GM12878 (cell line): Measurements from ENCODE around the gene GOSR2. TPM values are rescaled to one million over a fixed set of nuclear protein-coding genes. Genes with fewer than 3 reads are reported as not detected.

Experiments used
- ATAC-seq: fragments of 200-7000 bp; cut with Tn5 transposase; 3 replicates; pipeline ENCODE4 v1.9.1; 2020; ENCODE audit warnings: mild to moderate bottlenecking, moderate library complexity
- BruUV-seq: library from RNA; stranded (reverse); fragments of 400-500 nt; replicated peaks from 2 replicates; lab custom pipeline; 2021; lab: Mats Ljungman, UMichigan
- CTCF ChIA-PET: fragments of 300-600 bp; sonication (Branson Sonifier 250); formaldehyde crosslinking; extraction: SDS; loops from one replicate; lab custom pipeline; 2021; ENCODE audit warnings: inconsistent platforms; lab: Yijun Ruan, JAX
- POLR2A ChIA-PET: fragments of 350-600 bp; formaldehyde crosslinking; extraction: SDS; loops from one replicate; lab custom pipeline; 2021; ENCODE audit warnings: inconsistent platforms; lab: Charles Lee
- RAD21 ChIA-PET: fragments of 300-600 bp; sonication (Branson Sonifier 250); formaldehyde crosslinking; loops from one replicate; lab custom pipeline; 2023; ENCODE audit warnings: antibody characterized with exemption; ENCODE audit not compliant: unreplicated experiment; lab: Charles Lee
- SMC1A ChIA-PET: fragments of 300-600 bp; sonication (Branson Sonifier 250); formaldehyde crosslinking; loops from one replicate; lab custom pipeline; 2023; ENCODE audit not compliant: unreplicated experiment, uncharacterized antibody; lab: Charles Lee
- DNase-seq: peaks from one replicate; pipeline ENCODE4 v3.0.0-alpha.2; 2011; ENCODE audit warnings: low read depth, low spot score
- FAIRE-seq: peaks from 3 replicates; lab custom pipeline; 2011; peaks lifted over from hg19 to GRCh38; lab: Jason Lieb, UNC
- H2AFZ ChIP-seq: 2 replicates; pipeline ENCODE4 v1.6.0; 2011; ENCODE audit warnings: low read depth, low read length, control low read depth; ENCODE audit not compliant: control insufficient read depth
- H3K27ac ChIP-seq: 2 replicates; pipeline ENCODE4 v1.5.1; 2011; ENCODE audit warnings: control low read depth; ENCODE audit not compliant: control insufficient read depth, insufficient read depth
- H3K27me3 ChIP-seq, 2 experiments: replicated peaks in 1 of 2; 2 replicates each; pipeline versions ENCODE4 v1.6.0 to v1.6.1; 2011; ENCODE audit warnings: low read length in 1 of 2; ENCODE audit not compliant: control insufficient read depth in 2 of 2, insufficient read depth in 2 of 2
- H3K36me3 ChIP-seq, 2 experiments: 2 replicates each; pipeline ENCODE4 v1.5.1; 2011; ENCODE audit warnings: low read length in 1 of 2; ENCODE audit not compliant: control insufficient read depth in 2 of 2, insufficient read depth in 2 of 2
- H3K4me1 ChIP-seq: 2 replicates; pipeline ENCODE4 v1.6.1; 2011; ENCODE audit warnings: mild to moderate bottlenecking, low read length, moderate library complexity, mixed read lengths; ENCODE audit not compliant: control insufficient read depth, insufficient read depth
- H3K4me2 ChIP-seq: 2 replicates; pipeline ENCODE4 v1.6.0; 2011; ENCODE audit warnings: control low read depth; ENCODE audit not compliant: control insufficient read depth, insufficient read depth
- H3K4me3 ChIP-seq: fragments of 200-600 bp; sonication (generic); 2 replicates; pipeline ENCODE4 v1.5.1; 2016
- H3K79me2 ChIP-seq: 2 replicates; pipeline ENCODE4 v1.6.0; 2011; ENCODE audit warnings: low read length; ENCODE audit not compliant: control insufficient read depth, insufficient read depth
- H3K9ac ChIP-seq: 2 replicates; pipeline ENCODE4 v1.8.0; 2011; ENCODE audit warnings: low read length, control low read depth, mixed read lengths; ENCODE audit not compliant: control insufficient read depth, insufficient read depth
- H3K9me3 ChIP-seq: replicated peaks from 3 replicates; pipeline ENCODE4 v1.5.1; 2011; ENCODE audit warnings: mild to moderate bottlenecking, low read length; ENCODE audit not compliant: control insufficient read depth, insufficient read depth
- H4K20me1 ChIP-seq: 2 replicates; pipeline ENCODE4 v1.6.0; 2011; ENCODE audit not compliant: control insufficient read depth, insufficient read depth
- EGR1 ChIP-seq, 2 experiments: IDR thresholded peaks; 1 replicate in 1 of 2; 2 replicates in 1 of 2; pipeline ENCODE4 v1.6.1; 2011 to 2012; ENCODE audit warnings: low read depth in 2 of 2, low read length in 2 of 2, borderline replicate concordance in 1 of 2, mild to moderate bottlenecking in 1 of 2, moderate library complexity in 1 of 2
- ETV6 ChIP-seq, 2 experiments: fragments of 450-650 bp in 1 of 2; IDR thresholded peaks in 1 of 2; conservative IDR thresholded peaks in 1 of 2; 2 replicates each; pipeline ENCODE4 v1.6.1; 2014; ENCODE audit warnings: antibody characterized with exemption in 1 of 2, borderline replicate concordance in 1 of 2, low read depth in 1 of 2, mild to moderate bottlenecking in 1 of 2, moderate library complexity in 1 of 2
- HDAC2 ChIP-seq: fragments of 200-600 bp; sonication (generic); IDR thresholded peaks from 2 replicates; pipeline ENCODE4 v1.6.1; 2017
- TBL1XR1 ChIP-seq: IDR thresholded peaks from 2 replicates; pipeline ENCODE4 v1.6.1; 2012; ENCODE audit warnings: low read depth, low read length, improper control_type of control experiment
- WGBS: methylation state at CpG from one replicate; pipeline ENCODE4 v1.1.6; 2016; ENCODE audit warnings: low lambda C conversion rate; ENCODE audit not compliant: insufficient replicate concordance, insufficient coverage; ENCODE audit errors: missing lambda C conversion rate; 5-methylcytosine and 5-hydroxymethylcytosine counted together
- in situ Hi-C: fragments of 300-500 bp; cut with MboI; formaldehyde crosslinking; loops from 9 replicates; pipeline ENCODE4 v1.14.3; 2018; ENCODE audit warnings: mixed read lengths
- intact Hi-C: fragments of 100-400 bp; cut with micrococcal nuclease; formaldehyde crosslinking; loops from one replicate; pipeline ENCODE4 v1.14.2; 2022; ENCODE audit not compliant: unreplicated experiment
- polyA plus RNA-seq, 11 experiments: library from polyadenylated mRNA; depleted of rRNA in 4 of 11; unstranded in 6 of 11; stranded (reverse) in 5 of 11; fragments of >200 nt; fragmentation: Nextera tagmentation in 4 of 11; fragmentation: Illumina TruSeq in 1 of 11; extraction: Ambion mirVana in 4 of 11; extraction: Trizol in 1 of 11; gene quantifications; 1 replicate in 1 of 11; 2 replicates in 10 of 11; pipeline versions ENCODE4 v1.2.1 to v1.2.3, GENCODE V29; 2011 to 2016; ENCODE audit warnings: inconsistent platforms in 2 of 11, missing spikeins in 2 of 11, low read depth in 1 of 11
- total RNA-seq, 4 experiments: library from RNA; depleted of rRNA in 3 of 4; stranded (reverse); fragments of >200 nt in 3 of 4; fragmentation: Illumina TruSeq in 1 of 4; extraction: Trizol in 1 of 4; gene quantifications; 2 replicates each; pipeline versions ENCODE4 v1.2.1 to v1.2.3, GENCODE V29; 2013 to 2021
- TF ChIP-seq, protein P1 (sequence below): IDR thresholded peaks from 2 replicates; pipeline ENCODE4 v1.6.1; 2012; ENCODE audit warnings: improper control_type of control experiment, low read depth, low read length; ENCODE audit not compliant: insufficient replicate concordance

GOSR2 gene
- total and polyA plus RNA-seq, 10 of the 15 experiments (the other 5 are each of a cell fraction or from before 2014, with no cell fraction given), result 30.1 to 64.5 (median 47.0) TPM

- Histone ChIP-seq H3K4me3 (no peak overlapping the region), H3K9ac (no peak overlapping the region), H3K27me3 (peaks cover 0 to 2% of the 10 kb centered on the region in 2 experiments; a peak in 3 of 4 replicates), H3K9me3 (no peaks in the 10 kb centered on the region), H4K20me1 (peaks cover 3% of the 10 kb centered on the region; the same call in 1 of the 2 replicates), H3K79me2 (no peaks in the 10 kb centered on the region), H3K4me2 (no peak overlapping the region), H3K27ac (no peak overlapping the region), H3K4me1 (no peaks in the 10 kb centered on the region), H2AFZ (no peak overlapping the region), H3K36me3 (no peaks in the 10 kb centered on the region)
- intact Hi-C loops, result no loop called here
- ChIA-PET SMC1A (no interaction called here), POLR2A (no interaction called here), RAD21 (no interaction called here), CTCF (no interaction called here)
- no peak for DNase-seq
- FAIRE-seq, result no peak
- 54% methylated on average over 3 of the region's 3 CpGs for WGBS
- TF ChIP-seq, protein P1, sequence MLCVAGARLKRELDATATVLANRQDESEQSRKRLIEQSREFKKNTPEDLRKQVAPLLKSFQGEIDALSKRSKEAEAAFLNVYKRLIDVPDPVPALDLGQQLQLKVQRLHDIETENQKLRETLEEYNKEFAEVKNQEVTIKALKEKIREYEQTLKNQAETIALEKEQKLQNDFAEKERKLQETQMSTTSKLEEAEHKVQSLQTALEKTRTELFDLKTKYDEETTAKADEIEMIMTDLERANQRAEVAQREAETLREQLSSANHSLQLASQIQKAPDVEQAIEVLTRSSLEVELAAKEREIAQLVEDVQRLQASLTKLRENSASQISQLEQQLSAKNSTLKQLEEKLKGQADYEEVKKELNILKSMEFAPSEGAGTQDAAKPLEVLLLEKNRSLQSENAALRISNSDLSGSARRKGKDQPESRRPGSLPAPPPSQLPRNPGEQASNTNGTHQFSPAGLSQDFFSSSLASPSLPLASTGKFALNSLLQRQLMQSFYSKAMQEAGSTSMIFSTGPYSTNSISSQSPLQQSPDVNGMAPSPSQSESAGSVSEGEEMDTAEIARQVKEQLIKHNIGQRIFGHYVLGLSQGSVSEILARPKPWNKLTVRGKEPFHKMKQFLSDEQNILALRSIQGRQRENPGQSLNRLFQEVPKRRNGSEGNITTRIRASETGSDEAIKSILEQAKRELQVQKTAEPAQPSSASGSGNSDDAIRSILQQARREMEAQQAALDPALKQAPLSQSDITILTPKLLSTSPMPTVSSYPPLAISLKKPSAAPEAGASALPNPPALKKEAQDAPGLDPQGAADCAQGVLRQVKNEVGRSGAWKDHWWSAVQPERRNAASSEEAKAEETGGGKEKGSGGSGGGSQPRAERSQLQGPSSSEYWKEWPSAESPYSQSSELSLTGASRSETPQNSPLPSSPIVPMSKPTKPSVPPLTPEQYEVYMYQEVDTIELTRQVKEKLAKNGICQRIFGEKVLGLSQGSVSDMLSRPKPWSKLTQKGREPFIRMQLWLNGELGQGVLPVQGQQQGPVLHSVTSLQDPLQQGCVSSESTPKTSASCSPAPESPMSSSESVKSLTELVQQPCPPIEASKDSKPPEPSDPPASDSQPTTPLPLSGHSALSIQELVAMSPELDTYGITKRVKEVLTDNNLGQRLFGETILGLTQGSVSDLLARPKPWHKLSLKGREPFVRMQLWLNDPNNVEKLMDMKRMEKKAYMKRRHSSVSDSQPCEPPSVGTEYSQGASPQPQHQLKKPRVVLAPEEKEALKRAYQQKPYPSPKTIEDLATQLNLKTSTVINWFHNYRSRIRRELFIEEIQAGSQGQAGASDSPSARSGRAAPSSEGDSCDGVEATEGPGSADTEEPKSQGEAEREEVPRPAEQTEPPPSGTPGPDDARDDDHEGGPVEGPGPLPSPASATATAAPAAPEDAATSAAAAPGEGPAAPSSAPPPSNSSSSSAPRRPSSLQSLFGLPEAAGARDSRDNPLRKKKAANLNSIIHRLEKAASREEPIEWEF, result no peak
- no peak for TF ChIP-seq HDAC2
- TF ChIP-seq ETV6 (conservative IDR thresholded peaks at IDR 0.05 in 1 of 2, IDR thresholded peaks at IDR 0.05 in 1 of 2; ENCODE audit: borderline replicate concordance in 1 of 2, low read depth in 1 of 2), result no peak
- no peak for TF ChIP-seq EGR1 (IDR thresholded peaks at IDR 0.05; ENCODE audit: borderline replicate concordance in 1 of 2, low read depth in 2 of 2, low read length in 2 of 2)
- TF ChIP-seq TBL1XR1, result no peak
- in situ Hi-C loops, result no loop called here
- no peak for ATAC-seq
- BruUV-seq, result no TSS peak
Observed at GRCh38 chr17:46887717-46888116, 35.2 kb upstream of the GOSR2 start.
